Measurements from ENCODE around the gene RRAS.
"Not testable (repeated sequence)": the region's sequence is repeated elsewhere in the genome, so short reads cannot be mapped to it uniquely, and the experiment has no call there.

RRAS gene

GRCh38 chr19:49626226-49626625 is 13.7 kb downstream of the RRAS start:
- no peak for DNase-seq

DNA sequence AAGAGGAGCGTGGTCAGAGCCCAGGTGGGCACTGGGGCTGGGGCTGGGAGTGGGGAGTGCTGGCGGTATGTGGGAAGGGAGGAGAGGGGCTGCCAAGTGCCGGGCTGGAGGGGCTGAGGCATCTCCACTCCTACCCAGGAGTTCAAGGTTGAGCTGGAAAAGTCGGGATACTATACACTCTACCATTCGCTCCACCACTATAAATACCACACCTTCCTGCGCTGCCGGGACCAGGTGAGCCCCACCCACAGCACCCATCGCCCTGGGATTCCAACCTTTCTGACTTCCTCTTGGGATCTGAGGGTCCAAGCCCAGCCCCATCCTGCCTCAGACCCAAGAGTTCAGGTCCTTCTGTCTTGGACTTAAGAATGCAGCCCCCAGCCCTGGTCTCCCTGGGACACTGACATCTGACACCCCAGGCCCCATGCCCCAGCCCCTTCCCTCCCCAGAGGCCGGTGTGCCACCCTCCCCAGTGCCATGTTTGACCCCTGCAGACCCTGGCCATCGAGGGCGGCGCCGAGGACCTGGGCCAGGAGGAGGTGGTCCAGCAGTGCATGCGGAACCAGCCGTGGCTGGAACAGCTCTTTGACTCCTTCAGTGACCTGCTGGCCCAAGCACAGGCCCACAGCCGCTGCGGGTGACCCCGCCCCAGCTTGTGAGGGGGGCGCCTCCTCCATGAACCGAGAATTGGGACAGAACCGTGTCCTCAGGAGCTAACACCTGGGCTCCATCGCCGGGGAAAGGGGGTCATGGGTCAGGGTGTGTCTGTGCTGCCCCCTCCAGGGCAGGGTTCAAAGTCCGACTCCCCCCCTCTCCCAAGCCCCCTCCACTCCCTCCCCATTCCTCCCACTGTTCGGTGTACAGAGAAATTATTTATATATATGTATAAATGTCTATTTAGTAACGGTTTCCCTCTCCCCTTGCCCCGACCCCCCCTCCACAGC is 14.7 kb downstream of the RRAS start:
- no peak for DNase-seq

DNA sequence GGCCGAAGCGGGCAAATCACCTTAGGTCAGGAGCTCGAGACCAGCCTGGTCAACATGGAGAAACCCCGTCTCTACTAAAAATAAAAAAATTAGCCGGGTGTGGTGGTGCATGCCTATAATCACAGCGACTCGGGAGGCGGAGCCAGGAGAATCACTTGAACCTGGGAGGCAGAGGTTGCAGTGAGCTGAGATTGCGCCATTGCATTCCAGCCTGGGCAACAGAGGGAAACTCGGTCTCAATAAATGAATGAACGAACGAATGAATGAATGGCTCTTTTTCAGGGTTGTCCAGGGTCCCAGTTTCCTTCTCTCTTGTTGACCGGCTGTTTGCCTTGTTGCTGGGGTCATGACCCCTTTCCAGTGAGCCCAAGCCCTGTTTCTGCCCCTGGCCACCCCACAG is 22.1 kb downstream of the RRAS start:
- DNase-seq = not testable (repeated sequence)

GRCh38 chr19:49616945-49617344 is 23.0 kb downstream of the RRAS start:
- no peak for DNase-seq

DNA sequence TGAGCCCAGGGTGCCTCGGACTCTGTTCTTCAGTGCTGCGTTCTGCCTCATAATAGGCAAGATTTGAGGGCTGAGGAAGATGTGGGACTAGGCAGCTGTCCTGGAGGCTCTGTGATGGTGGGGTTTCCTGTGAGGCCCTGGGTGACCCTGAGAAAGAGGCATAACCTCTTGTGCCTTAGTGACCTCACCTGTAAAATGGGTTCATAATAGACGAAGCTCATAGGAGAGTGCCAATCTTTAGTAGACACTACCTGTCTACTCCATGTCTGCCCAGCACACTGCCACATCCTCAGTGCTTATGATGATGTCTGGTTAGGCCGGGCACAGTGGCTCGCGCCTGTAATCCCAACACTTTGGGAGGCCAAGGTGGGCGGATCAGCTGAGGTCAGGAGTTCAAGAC is 23.4 kb downstream of the RRAS start:
- no peak for DNase-seq

GRCh38 chr19:49615861-49616260 is 24.1 kb downstream of the RRAS start:
- DNase-seq = no peak

DNA sequence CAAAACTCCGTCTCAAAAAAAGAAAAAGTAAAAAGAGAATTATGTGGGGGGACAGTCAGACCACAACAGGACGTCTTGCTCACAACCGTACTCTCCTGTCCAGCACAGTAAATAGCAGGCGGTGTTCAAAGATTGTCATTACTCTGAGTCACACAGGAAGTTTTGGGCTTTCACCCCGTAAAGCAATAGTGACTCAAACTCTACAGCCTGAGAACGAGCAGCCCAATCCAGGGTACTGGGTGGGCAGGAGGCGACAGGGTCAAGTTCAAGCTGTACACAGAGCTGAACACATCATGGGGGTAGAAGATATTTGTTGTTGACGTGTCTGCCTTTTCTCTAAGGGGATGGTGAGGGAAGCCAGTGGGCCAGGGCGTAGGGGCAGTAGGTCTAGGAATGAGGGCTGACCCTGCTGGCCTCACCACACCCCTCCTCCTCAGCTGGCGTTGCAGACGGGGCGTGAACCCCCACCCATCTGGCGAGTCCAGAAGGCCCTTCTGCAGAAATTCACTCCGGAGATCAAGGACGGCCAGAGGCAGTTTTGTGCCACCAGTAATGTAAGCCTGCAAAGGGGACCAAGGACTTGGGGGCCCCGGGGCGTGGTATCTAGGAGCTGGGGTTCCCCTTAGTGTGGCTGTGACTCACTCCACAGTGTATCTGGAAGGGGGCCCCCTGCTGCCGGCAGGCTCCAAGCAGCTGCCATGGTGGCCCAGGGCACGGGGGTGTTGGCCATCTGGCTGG is 25.7 kb downstream of the RRAS start:
- DNase-seq = no peak

GRCh38 chr19:49613374-49613773 is 26.6 kb downstream of the RRAS start:
- peak; percentile 44 for DNase-seq

DNA sequence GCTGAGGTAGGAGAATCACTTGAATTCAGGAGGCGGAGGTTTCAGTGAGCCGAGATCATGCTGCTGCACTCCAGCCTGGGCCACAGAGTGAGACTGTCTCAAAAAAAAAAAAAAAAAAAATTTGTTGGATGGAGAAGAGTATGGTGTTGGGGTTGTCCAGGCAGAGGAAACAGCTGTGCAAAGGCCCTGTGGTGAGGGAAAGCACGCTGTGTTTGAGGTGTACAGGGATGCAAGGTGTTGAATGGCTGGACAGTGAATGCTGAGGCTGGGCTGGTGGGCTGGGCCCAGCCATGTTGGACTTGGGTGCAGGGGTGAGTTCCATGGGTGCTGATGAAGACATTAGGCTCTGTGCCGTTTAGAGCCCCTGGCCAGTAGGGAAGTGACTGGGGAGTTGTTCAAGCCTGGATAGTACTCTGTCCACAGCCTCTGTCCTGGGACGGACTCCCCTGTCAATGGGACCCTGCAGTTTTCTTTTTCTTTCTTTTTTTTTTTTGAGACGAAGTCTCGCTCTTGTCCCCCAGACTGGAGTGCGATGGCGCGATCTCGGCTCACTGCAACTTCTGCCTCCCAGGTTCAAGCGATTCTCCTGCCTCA is 30.3 kb downstream of the RRAS start:
- DNase-seq = no peak

- no peak for DNase-seq
Measured at GRCh38 chr19:49605605-49606004, 34.3 kb downstream of the RRAS start.

DNA sequence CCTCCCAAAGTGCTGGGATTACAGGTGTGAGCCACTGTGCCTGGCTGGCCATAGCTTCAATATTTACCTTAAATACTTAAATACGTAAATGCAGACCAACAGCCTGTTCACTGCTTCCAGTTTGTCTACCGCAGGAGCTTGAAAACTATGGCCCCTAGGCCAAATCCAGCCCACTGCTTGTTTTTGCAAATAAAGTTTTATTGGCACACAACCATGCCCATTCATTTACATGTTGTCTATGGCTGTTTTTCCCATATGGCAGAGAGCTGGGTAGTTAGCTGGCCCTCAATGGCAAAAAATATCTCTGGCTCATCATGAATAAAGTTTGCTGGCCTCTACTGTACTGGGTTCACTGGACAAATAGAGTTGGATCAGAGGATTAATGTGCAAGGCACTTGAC is 37.1 kb downstream of the RRAS start:
- no peak for DNase-seq

- DNase-seq = no peak
Measured at GRCh38 chr19:49601482-49602038, 38.4 kb downstream of the RRAS start.

GRCh38 chr19:49599378-49600295 is 40.3 kb downstream of the RRAS start:
- DNase-seq = no peak

- DNase-seq = no peak
Measured at GRCh38 chr19:49597703-49597974, 42.3 kb downstream of the RRAS start.

DNA sequence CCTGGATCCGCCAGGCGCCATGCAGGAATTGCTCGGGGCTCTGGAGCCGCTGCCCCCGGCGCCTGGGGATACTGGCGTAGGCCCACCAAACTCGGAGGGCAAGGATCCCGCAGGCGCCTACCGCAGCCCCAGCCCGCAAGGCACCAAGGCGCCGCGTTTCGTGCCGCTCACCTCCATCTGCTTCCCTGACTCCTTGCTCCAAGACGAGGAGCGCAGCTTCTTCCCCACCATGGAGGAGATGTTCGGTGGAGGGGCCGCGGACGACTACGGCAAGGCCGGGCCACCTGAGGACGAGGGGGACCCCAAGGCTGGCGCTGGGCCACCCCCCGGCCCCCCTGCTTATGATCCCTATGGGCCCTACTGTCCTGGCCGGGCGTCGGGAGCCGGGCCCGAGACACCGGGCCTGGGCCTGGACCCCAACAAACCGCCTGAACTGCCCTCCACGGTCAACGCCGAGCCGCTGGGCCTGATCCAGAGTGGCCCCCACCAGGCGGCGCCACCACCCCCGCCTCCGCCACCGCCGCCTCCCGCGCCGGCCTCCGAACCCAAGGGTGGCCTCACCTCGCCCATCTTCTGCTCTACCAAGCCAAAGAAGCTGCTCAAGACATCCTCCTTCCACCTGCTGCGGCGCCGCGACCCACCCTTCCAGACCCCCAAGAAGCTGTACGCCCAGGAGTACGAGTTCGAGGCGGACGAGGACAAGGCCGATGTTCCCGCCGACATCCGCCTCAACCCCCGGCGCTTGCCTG is 42.8 kb downstream of the RRAS start:
- no peak for DNase-seq

DNA sequence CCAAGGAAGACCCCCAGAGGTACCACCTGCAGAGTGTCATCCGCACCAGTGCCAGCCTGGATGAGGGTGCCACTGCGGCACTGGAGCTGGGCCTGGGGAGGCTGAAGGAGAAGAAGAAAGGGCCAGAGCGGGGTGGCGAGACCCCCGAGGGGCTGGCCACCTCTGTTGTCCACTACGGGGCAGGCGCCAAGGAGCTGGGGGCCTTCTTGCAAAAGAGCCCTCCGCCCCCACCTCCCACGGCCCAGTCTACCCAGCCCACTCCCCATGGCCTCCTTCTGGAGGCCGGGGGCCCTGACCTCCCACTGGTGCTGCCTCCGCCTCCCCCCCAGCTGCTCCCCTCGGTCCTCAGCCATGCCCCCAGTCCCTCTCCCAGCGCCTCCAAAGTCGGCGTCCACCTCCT is 43.5 kb downstream of the RRAS start:
- DNase-seq = no peak

DNA sequence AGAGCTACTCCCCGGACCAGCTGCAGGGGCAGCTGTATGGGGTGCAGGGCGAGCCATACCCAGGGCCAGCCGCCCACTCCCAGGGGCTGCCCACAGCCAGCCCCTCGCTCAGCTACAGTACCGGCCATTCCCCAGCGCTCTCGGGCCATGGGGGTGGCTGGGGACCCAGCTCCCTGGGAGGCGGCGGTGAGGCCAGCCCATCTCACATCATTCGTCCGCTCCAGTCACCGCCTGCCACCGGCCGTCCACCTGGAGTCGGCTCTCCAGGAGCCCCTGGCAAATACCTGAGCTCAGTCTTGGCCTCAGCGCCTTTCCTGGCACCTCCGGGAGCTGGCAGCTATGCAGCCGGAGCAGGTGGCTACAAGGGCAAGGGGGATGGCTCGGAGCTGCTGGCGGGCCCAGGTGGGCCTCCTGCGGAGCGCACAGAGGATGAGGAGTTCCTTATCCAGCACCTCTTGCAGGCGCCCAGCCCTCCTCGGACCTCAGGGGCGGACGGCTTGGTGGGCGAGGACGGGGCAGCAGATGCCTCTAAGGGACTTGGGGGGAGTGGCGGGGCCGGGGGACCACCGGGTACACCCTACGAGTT is 44.0 kb downstream of the RRAS start:
- no peak for DNase-seq

- no peak for DNase-seq
Measured at GRCh38 chr19:49594993-49595818, 44.7 kb downstream of the RRAS start.

DNA sequence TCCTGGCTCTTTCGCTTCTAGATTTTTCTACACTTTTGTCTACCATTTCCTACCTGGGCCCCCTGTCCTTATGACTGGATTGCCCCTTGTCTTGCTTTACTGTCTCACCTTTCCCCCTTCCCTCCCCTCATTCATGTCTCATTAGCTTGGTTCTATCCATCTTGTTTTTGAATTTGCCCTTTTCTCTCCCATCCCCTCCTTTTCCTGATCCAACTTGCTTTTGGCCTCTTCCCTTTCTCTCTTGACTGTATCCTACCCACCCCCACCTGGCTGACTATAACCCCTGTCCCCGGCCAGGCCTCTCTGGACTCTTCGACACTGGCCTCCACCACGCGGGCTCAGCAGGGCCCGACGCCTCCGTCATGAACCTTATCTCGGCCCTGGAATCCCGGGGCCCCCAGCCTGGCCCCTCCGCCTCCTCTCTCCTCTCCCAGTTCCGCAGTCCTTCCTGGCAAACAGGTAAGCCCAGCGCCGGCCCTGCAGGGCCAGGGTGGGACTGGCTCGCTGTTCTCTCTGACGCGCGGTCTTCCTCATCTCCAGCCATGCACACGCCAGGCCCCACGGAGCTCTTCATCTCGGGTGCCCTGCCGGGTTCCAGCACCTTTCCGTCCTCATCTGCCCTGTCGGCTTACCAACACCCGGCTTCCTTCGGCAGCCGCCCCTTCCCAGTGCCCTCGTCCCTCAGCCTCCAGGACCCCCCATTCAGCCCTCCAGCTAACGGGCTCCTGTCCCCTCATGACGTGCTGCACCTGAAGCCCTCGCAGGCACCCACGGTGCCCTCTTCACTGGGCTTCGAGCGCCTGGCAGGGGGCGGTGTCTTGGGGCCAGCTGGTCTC is 45.6 kb downstream of the RRAS start:
- DNase-seq = no peak
